DND-41 (cell line): Measurements from ENCODE around the gene ACAD8.

Experiments used
- ATAC-seq: fragments of 200-7000 bp; cut with Tn5 transposase; 3 replicates; pipeline ENCODE4 v1.9.1; 2021; ENCODE audit warnings: low read depth; ENCODE audit not compliant: insufficient read depth
- DNase-seq: peaks from one replicate; pipeline ENCODE4 v3.0.0-alpha.2; 2020
- H2AFZ ChIP-seq: 2 replicates; pipeline ENCODE4 v1.6.0; 2012; ENCODE audit warnings: low read depth, low read length
- H3K27ac ChIP-seq: 2 replicates; pipeline ENCODE4 v1.5.1; 2012; ENCODE audit warnings: low read length, inconsistent platforms
- H3K27me3 ChIP-seq: fragments of 200-600 bp; sonication (generic); 2 replicates; pipeline ENCODE4 v1.6.0; 2012; ENCODE audit warnings: low read length, mild to moderate bottlenecking, inconsistent platforms; ENCODE audit not compliant: insufficient read depth, poor library complexity
- H3K36me3 ChIP-seq: 2 replicates; pipeline ENCODE4 v1.5.1; 2012; ENCODE audit warnings: low read length, inconsistent platforms; ENCODE audit not compliant: insufficient read depth
- H3K4me1 ChIP-seq: 2 replicates; pipeline ENCODE4 v1.5.1; 2012; ENCODE audit warnings: mild to moderate bottlenecking, low read length; ENCODE audit not compliant: insufficient read depth
- H3K4me2 ChIP-seq: 2 replicates; pipeline ENCODE4 v1.6.0; 2012; ENCODE audit warnings: mild to moderate bottlenecking, moderate library complexity, low read length, inconsistent platforms; ENCODE audit not compliant: insufficient read depth
- H3K4me3 ChIP-seq, 2 experiments: fragments of 200-600 bp in 1 of 2; shearing (Covaris generic) in 1 of 2; 2 replicates each; pipeline ENCODE4 v1.5.1; 2012 to 2016; ENCODE audit warnings: inconsistent platforms in 2 of 2, low read length in 2 of 2, mild to moderate bottlenecking in 2 of 2, low read depth in 1 of 2, moderate library complexity in 1 of 2
- H3K79me2 ChIP-seq: 2 replicates; pipeline ENCODE4 v1.6.0; 2012; ENCODE audit warnings: low read length, inconsistent platforms; ENCODE audit not compliant: insufficient read depth
- H3K9ac ChIP-seq: 2 replicates; pipeline ENCODE4 v1.6.0; 2012; ENCODE audit warnings: low read depth, mild to moderate bottlenecking, inconsistent platforms, low read length, moderate library complexity
- H3K9me3 ChIP-seq: 2 replicates; pipeline ENCODE4 v1.5.1; 2012; ENCODE audit warnings: low read length, moderate library complexity, mild to moderate bottlenecking, inconsistent platforms; ENCODE audit not compliant: insufficient read depth, severe bottlenecking
- H4K20me1 ChIP-seq: 2 replicates; pipeline ENCODE4 v1.6.0; 2012; ENCODE audit warnings: low read length; ENCODE audit not compliant: insufficient read depth
- CTCF ChIP-seq: IDR thresholded peaks from 2 replicates; pipeline ENCODE4 v1.5.1; 2012; ENCODE audit warnings: borderline replicate concordance, low read length, moderate library complexity, mild to moderate bottlenecking; ENCODE audit not compliant: poor library complexity, severe bottlenecking; ENCODE audit errors: extremely low read depth
- EZH2 ChIP-seq: IDR thresholded peaks from 3 replicates; pipeline ENCODE4 v1.6.1; 2012; ENCODE audit warnings: borderline replicate concordance, low read depth, mild to moderate bottlenecking, moderate library complexity, low read length, inconsistent platforms; ENCODE audit not compliant: severe bottlenecking

ACAD8 gene

GRCh38 chr11:134275534-134276395 lies 22.4 kb downstream of the ACAD8 start, which contains the start of gene GLB1L3:
Gene GLB1L3 (plus strand): TSS chr11:134276379. CDS start chr11:134276741, 362 bp downstream.
- Histone ChIP-seq H3K4me1 (peaks cover 52% of the 10 kb centered on the region), H3K9ac (peak within 1 kb of the TSS; percentile 72), H3K4me3 (peak within 1 kb of the TSS; percentile 67 to 74), H3K27me3 (no peaks in the 10 kb centered on the region), H3K27ac (peak within 1 kb of the TSS; percentile 88), H3K4me2 (peak within 1 kb of the TSS; percentile 92), H4K20me1 (no peaks in the 10 kb centered on the region), H3K9me3 (no peaks in the 10 kb centered on the region), H3K79me2 (peaks cover 48% of the 10 kb centered on the region), H3K36me3 (no peaks in the 10 kb centered on the region), H2AFZ (peak within 1 kb of the TSS; percentile 86)
- peak; percentile 83 for DNase-seq
- peak; percentile 70 for TF ChIP-seq CTCF
- peak; percentile 44 for TF ChIP-seq EZH2
- ATAC-seq: peak; percentile 86

GRCh38 chr11:134276396-134277182 lies 23.2 kb downstream of the ACAD8 start:
- Histone ChIP-seq H3K9me3 (no peaks in the 10 kb centered on the region), H3K4me1 (peaks cover 44% of the 10 kb centered on the region), H3K79me2 (peaks cover 42% of the 10 kb centered on the region), H3K9ac (peak overlapping the region; percentile 72), H3K36me3 (no peaks in the 10 kb centered on the region), H3K4me2 (peak overlapping the region; percentile 92), H2AFZ (peak overlapping the region; percentile 86), H3K27ac (peak overlapping the region; percentile 88; the same call in 1 of the 2 replicates), H3K27me3 (no peaks in the 10 kb centered on the region), H3K4me3 (peak overlapping the region in 1 of 2 experiments; percentile 74; a peak in 2 of 4 replicates), H4K20me1 (no peaks in the 10 kb centered on the region)
- ATAC-seq (no peak), DNase-seq (peak; percentile 4)
- TF ChIP-seq EZH2 (no peak), CTCF (no peak)

GRCh38 chr11:134277183-134278001 lies 24.0 kb downstream of the ACAD8 start:
- H3K27me3 ChIP-seq: no peaks in the 10 kb centered on the region
- no peak overlapping the region for H2AFZ ChIP-seq
- H3K36me3 ChIP-seq: no peaks in the 10 kb centered on the region
- H3K79me2 ChIP-seq: peaks cover 34% of the 10 kb centered on the region
- peak; percentile 3 for DNase-seq
- H3K9me3 ChIP-seq: no peaks in the 10 kb centered on the region
- no peak overlapping the region for H3K27ac ChIP-seq
- no peak for ATAC-seq
- no peaks in the 10 kb centered on the region for H4K20me1 ChIP-seq
- TF ChIP-seq EZH2 (no peak), CTCF (no peak)
- no peak overlapping the region for H3K4me3 ChIP-seq
- H3K4me1 ChIP-seq: peaks cover 36% of the 10 kb centered on the region
- H3K9ac ChIP-seq: no peak overlapping the region
- no peak overlapping the region for H3K4me2 ChIP-seq
